ENCODE measurements around the gene RAB8B.

RAB8B gene

GRCh38 chr15:63241316-63241715, 51.9 kb downstream of the RAB8B start:
- no peak for TF ChIP-seq CTCF (IDR thresholded peaks at IDR 0.05; ENCODE audit: control insufficient read depth, extremely low read depth, insufficient read depth)
- no peak for DNase-seq (ENCODE audit: low read depth)

GRCh38 chr15:63243101-63243500, 53.7 kb downstream of the RAB8B start:
- no peak for TF ChIP-seq CTCF (IDR thresholded peaks at IDR 0.05; ENCODE audit: control insufficient read depth, extremely low read depth, insufficient read depth)
- H3K4me3 ChIP-seq (ENCODE audit: low read depth, low read length) = no peak overlapping the region
- no peak for DNase-seq (ENCODE audit: low read depth)

More at GRCh38 chr15:63241316-63241715, 51.9 kb downstream of the RAB8B start:
- no peak overlapping the region for H3K4me3 ChIP-seq (ENCODE audit: low read depth, low read length)

GRCh38 chr15:63243776-63244175, 54.4 kb downstream of the RAB8B start:
- DNase-seq (ENCODE audit: low read depth) = no peak
- no peak for TF ChIP-seq CTCF (IDR thresholded peaks at IDR 0.05; ENCODE audit: control insufficient read depth, extremely low read depth, insufficient read depth)
- no peak overlapping the region for H3K4me3 ChIP-seq (ENCODE audit: low read depth, low read length)

- no peak for DNase-seq (ENCODE audit: low read depth)
- H3K4me3 ChIP-seq (ENCODE audit: low read depth, low read length) = no peak overlapping the region
- no peak for TF ChIP-seq CTCF (IDR thresholded peaks at IDR 0.05; ENCODE audit: control insufficient read depth, extremely low read depth, insufficient read depth)
Observed at GRCh38 chr15:63244399-63244798, 55.0 kb downstream of the RAB8B start.

GRCh38 chr15:63244976-63245645, 55.7 kb downstream of the RAB8B start:
- no peak for DNase-seq (ENCODE audit: low read depth)
- no peak overlapping the region for H3K4me3 ChIP-seq (ENCODE audit: low read depth, low read length)
- no peak for TF ChIP-seq CTCF (IDR thresholded peaks at IDR 0.05; ENCODE audit: control insufficient read depth, extremely low read depth, insufficient read depth)

- no peak overlapping the region for H3K4me3 ChIP-seq (ENCODE audit: low read depth, low read length)
- DNase-seq (ENCODE audit: low read depth) = no peak
- TF ChIP-seq CTCF (IDR thresholded peaks at IDR 0.05; ENCODE audit: control insufficient read depth, extremely low read depth, insufficient read depth) = no peak
Observed at GRCh38 chr15:63246691-63247469, 57.5 kb downstream of the RAB8B start.
